HG03175 (cell line): ENCODE results near the gene CABP5.
"Not testable (repeated sequence)": the region's sequence is repeated elsewhere in the genome, so short reads cannot be mapped to it uniquely, and the experiment has no call there.

Source experiments
- ATAC-seq: cut with Tn5 transposase; IDR thresholded peaks from one replicate; pipeline ENCODE4 v1.9.1; 2021; ENCODE audit warnings: mild to moderate bottlenecking, moderate library complexity; ENCODE audit not compliant: unreplicated experiment

Gene CABP5

DNA sequence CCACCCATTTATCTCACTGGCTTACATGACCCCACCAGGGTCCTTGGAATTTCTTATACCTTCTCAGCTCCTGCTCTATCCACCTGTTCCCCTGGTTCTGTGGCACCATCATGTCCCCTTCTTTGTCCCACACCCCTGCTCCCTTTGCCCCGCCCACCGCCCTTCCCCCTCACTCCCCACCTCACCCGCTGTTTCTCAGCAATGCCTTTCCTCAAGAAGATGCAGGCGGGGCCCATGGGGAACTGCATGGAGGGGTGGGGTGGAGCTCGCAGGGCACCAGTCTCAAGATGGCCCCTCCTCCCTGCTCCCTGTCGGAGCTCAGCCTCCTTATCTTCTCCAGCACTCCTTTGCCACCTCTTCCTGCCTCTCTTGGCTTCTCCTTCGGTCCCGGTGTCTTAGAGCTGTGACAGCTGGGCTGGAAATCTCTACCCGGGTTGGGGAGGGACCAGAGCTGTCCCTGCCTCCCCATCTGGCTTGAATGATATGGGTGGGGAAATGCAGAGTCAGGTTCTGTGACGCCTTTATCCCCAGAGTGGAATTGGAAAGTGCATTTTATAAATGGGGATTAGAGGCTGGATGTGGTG lies at the start of gene CABP5:
CABP5 (minus strand) TSS at position 405 of the 584 bp plus-strand sequence; CDS start at position 248, 157 bp downstream.
- ATAC-seq: no peak

DNA sequence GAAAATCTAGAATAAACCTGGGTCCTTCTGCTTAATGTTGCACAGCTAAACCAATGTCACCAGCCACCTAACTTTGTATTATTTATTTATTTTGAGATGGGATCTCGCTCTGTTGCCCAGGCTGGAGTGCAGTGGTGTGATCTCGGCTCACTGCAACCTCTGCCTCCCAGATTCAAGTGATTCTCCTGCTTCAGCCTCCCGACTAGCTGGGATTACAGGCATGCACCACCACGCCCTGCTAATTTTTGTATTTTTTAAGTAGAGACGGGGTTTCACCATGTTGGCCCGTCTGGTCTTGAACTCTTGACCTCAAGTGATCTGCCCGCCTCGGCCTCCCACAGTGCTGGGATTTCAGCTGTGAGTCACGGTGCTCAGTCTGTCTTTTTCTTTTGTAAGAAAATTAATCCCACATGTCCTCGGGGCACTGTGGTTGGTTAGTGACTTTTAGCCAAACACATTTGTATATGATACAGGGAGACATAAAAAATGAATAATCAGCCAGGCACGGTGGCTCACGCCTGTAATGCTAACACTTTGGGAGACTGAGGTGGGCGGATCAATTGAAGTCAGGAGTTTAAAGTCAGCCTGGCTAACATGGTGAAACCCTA lies 47.3 kb upstream of the CABP5 start:
- ATAC-seq: not testable (repeated sequence)

DNA sequence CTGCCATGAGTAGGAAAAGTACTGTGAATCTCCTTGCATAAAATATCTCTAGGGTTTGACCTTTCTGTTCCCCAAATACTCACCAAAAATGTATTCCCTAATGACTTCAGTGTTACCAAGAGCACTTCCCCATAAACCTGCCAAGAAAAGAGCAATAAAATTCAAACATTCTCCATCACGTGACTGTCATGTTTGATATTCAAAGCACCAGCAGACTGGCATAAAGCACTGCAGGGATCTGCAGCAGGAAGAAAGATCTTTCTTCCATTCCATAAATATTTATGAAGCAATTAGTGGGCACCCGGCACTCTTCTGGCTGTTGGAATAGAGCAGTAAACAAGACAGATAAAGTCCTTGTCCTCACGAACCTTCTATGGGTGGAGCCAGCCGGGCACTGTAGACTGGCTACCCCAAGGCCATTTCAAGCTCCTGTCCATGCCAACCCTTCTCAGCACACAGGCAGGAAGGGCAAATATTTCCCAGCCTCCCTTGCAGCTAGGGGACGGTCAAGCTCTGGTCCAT lies 46.5 kb upstream of the CABP5 start:
- ATAC-seq: no peak

DNA sequence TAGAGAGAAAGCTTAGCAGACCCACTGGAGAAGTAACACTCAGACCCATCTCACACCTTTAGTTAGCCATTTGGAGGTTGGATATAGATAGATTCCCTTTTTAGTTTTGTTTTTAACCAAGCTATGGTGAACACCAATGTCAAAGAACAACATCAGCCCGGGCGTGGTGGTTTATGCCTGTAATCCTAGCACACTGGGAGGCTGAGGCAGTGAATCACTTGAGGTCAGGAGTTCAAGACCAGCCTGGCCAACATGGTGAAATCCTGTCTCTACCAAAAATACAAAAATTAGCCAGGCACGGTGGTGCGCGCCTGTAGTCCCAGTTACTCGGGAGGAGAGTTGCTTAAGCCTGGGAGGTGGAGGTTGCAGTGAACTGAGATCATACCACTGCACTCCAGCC lies 45.1 kb upstream of the CABP5 start:
- ATAC-seq: not testable (repeated sequence)

DNA sequence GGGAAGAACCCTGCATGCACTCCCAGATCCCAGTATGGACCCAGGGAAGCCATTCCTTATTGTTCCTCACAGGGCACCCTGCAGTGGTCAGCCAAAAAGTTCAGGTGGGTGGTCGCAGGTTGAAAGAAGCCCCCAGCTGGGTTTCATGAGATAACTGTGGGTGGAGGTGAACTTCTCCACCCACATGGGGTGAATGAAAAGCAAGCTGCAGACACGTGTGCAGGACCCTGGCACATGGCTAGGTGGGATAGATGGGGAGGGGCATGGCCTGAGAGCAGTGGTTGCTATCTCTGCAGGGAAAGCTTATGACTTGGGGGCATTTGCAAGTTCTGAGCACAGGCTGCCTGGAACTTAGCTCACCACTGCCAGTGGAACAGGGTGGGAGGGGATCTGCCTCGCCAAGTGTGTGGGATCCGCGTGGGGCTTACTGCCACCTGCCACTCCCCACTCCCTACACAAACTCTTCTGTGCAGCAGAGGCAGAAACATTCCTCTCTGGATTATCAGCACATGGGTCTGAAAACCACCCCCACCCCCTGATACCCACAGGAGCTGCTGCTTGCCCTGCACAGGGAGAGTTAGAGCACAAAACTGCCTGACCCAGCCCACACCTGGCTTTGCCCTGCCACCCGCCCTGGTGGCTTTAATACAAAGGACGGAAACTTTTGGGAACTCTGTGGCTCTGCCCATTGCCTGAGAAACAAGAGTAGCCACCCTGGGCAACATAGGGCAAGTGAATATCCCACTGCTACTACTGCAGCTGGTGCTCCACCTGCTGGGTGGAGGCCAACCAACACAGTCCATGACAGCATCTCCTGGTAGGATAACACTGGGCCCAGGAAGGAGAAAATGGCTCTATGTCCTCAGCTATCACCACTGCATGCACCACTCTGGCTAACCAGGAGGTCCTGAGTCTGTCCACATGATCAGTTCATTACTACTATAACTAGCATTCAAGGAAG lies 42.3 kb upstream of the CABP5 start:
- ATAC-seq: no peak

DNA sequence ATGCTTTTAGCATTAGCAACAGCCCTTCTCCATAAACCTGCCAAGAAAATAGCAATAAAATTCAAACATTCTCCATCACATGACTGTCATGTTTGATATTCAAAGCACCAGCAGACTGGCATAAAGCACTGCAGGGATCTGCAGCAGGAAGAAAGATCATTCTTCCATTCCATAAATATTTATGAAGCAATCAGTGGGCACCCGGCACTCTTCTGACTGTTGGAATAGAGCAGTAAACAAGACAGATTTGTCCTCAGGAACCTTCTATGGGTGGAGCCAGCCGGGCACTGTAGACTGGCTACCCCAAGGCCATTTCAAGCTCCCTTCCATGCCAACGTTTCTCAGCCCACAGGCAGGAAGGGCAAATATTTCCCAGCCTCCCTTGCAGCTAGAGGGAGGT lies 41.2 kb upstream of the CABP5 start:
- no peak for ATAC-seq

DNA sequence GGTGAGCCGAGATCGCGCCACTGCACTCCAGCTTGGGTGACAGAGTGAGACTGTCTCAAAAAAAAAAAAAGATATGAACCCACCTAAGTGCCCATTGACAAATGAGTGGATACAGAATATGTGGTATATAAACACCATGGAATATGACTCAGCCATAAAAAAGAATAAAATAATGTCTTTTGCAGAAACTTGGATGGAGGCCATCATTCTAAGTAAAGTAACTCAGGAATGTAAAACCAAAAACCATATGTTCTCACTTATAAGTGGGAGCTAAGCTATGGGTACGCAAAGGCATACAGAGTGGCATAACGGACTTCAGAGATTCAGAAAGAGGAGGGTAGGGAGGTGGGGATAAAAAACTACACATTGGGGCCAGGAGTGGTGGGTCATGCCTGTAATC lies 37.2 kb upstream of the CABP5 start:
- no peak for ATAC-seq

DNA sequence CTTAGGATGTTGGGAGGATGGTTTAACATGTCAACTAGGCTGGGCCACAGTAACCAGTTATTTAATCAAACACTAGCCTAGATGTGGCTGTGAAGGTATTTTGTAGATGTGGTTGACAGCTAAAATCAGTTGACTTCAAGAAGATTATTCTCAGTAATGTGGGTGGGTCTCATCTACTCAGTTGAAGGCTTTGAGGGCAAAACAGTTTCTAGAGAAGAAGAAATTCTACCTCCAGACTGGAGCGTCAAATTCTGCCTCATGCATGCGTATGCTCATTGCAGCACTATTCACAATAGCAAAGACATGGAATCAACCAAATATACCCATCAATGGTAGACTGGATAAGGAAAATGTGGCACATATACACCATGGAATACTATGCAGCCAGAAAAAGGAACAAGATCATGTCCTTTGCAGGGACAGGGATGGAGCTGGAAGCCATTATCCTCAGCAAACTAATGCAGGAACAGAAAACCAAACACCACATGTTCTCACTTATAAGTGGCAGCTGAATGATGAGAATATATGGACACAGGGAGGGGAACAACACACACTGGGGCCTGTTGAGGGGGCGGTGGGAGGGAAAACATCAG lies 26.4 kb upstream of the CABP5 start:
- ATAC-seq: not testable (repeated sequence)

DNA sequence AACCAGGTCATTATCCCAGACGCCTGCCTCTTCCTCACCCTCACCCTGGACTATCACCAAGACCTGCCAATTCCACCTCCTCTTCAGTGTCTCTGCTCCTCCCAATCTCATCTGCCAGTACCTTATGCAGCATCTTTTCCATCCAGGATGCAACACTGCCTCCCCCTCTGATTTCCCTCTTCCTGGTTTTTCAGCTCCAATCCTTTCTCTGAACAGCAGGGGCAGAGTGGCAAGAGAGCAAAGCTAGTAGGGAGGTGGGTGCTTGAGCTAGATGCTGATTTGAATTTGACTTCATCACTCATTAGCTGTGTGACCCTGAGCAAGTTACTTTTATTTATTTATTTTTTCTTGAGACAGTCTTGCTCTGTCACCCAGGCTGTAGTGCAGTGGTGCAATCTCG lies 25.6 kb upstream of the CABP5 start:
- ATAC-seq: no peak

DNA sequence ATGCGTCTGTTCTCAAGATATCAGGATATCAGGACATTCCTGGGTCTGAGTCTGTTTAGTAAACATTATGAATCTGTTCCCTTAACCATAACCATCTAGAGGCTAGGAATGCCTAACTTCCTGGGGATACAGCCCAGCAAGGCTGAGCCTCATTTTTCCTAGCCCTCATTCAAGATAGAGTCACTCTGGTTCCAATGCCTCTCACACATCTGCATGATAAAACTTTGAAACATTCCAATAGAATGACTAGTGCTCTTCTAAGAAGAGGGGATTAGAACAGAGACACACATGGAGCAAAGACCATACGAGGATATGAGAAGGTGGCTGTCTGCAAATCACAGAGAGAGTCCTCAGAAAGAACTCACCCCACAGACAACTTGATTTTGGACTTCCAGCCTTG lies 20.6 kb upstream of the CABP5 start:
- ATAC-seq: no peak

DNA sequence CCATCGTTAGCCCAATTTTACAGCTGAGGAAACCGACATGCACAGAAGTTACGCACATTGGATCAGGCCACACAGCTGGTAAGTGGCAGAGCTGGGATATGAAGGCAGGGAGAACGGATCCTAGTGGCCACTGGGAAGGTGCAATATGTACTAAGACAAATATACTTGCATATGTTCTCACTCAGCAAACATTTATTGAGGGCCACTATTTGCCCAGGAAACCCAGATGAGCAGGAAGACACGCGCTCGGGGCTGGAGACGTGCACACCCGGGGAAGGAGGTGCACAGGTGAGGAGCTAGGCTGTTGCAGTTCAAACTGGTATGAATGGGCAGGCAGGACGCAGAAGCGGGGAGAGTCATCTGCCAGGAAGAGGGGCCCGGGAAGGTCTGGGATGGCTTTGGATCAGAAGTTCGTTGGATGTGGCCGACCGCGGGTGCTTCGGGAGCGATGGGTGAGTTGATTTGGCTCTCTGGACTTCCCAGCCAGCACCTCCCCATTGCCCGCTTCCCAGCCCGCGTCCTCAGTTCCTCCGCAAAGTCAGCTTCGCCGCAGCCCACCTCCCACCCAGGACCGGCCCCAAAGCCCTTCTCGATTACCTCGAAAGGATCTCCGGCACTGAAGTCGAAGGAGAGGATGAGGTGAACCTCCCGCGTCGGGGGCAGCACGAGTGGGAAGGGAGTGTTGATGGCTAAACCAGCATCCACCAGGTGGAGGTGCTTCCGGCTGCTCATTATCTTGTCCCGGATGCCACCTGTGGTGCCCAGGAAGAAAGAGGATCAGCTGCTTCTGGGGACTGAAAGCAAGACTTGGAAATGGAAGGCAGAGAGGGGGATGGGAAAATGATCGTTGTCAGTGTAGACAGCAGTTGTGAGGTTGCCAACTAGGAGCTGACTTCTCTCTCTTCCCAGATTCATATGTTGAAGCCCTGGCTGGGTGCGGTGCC lies 17.8 kb upstream of the CABP5 start:
- ATAC-seq: no peak

DNA sequence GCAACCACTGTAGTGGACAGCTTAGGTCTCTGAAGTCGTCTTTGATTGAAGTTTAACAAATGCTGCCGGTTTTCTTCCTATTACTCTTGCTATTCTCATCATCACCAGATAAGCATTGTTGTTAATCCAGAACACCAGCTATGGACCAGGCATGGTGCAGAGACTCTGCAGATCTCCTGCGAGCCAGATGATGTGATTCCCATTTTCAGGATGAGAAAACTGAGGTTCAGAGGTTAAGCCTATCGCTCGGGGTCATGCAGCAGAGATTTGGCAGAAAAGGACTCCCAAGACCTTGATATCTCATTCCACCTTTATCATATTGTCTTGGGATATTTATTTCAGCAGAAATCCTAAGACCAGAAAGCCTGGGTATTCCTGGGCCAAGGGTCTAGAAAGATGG lies 16.5 kb upstream of the CABP5 start:
- no peak for ATAC-seq

DNA sequence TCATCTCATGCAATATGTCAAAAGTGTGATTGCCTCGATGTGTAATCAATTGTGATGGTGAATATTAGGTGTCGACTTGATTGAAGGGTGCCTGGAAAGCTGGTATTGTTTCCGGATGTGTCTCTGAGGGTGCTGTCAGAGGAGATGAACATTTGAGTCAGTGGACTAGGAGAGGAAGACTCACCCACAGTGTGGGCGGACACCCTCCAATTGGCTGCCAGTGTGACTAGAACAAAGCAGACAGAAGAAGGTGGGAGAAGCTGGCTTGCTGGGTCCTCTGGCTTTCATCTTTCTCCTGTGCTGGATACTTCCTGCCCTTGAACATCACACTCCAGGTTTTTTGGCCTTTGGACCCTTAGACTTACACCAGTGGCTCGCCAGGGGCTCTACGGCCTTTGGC lies 15.5 kb upstream of the CABP5 start:
- no peak for ATAC-seq

DNA sequence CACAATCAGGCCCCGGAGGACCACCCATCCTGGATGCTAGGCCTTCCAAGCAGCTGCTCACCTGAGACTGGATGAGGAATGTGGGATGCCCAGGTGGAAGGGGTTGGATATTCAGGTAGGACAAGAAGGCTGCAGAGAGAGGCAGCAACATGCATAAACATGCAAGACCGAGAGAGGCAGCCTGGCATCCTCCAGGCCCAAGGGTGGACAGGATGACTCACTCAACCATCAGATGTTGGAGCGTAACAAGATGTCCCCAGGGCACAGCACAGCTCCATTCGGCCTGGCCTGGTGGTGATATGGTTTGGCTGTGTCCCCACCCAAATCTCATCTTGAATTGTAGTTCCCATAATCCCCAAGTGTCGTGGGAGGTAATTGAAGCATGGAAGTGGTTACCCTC lies 10.0 kb upstream of the CABP5 start:
- ATAC-seq: no peak

DNA sequence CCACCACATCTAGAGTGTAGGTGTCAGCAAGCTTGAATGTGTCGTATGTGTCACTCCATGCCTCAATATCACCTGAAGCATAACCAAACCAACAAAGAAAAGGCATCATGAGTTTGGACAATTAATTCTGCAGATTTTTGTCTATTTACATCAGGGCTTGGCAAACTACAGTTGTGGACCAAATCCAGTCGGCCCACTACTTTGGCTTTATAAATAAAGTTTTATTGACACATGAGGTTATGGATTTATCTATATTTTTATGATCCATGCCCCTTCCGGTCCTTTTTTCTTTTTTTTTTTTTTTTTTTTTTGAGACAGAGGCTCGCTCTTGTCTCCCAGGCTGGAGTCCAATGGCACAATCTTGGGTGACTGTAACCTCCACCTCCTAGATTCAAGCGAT lies 9.2 kb upstream of the CABP5 start:
- no peak for ATAC-seq

DNA sequence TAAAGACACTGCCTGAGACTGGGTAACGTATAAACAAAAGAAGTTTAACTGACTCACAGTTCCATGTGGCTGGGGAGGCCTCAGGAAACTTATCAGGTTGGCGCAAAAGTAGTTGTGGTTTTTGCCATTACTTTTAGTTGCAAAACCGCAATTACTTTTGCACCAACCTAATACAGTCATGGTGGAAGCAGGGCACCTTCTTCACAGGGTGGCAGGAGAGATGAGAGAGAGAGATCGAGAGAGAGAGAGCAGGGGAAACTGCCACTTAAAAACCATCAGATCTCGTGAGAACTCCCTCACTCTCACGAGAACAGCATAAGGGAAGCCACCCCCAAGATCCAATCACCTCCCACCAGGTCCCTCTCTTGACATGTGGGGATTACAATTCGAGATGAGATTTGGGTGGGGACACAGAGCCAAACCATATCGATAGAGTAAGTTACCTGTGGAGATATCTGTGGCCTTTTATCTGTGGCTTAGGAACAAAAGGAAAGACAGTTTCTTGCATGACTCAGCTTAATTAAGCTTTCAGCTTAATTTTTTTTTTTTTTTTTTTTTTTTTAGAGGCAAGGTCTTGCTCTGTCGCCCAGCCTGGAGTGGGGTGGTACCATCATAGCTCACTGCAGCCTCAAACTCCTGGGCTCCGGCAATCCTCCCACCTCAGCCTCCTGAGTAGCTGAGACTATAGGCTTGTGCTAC lies 7.6 kb upstream of the CABP5 start:
- no peak for ATAC-seq

DNA sequence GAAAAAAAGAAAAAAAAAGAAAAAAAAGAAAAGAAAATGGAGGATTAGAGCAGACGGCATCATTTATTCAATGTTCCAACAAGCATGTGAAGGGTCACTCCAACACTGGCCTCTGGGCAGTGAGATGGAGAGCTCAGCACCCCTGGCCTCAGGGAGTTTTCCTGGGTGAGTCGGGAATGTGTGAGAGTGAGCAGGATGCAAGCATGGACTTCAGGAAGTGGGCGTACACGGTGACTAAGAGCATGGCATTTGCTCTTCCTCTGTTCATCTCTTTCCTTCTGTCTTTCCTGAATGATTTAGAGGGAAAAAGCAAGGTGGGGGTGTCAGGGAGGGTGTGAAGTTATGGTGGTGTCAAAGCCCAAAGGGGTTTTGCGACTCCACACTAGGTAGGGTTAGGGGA lies 682 bp upstream of the CABP5 start:
- no peak for ATAC-seq

DNA sequence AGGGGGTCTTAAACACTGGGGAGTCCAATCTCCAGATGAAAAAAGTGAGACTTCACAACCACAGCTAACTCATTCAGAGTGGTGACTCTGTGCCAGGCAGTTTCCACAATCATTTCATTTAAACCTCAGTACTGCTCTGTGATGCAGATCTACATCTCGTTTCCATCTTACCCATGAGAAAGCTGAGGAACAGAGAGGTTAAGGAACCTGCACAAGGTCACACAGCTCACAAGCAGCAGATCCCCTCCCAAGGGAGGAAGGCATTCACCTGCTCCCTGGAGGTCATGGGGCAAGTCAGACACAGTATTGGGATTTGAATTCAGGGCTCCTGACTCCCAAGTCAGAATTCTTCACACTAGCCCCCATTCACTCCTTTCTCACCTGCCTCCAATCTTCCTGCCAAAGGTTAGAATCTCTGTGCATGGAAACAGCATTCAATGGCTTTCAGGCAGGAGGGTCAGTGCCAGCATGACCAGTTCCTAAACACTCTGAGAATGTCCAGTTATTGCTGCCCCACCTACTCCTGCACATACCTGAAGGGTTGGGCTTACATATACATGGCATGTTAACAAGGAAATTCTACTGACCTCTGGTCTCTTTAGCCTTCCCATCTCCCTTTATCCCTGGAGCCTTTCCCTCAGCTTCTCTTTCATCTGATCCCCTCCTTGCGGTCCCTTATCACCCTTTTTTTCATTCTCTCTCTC lies 1.9 kb downstream of the CABP5 start:
- no peak for ATAC-seq

DNA sequence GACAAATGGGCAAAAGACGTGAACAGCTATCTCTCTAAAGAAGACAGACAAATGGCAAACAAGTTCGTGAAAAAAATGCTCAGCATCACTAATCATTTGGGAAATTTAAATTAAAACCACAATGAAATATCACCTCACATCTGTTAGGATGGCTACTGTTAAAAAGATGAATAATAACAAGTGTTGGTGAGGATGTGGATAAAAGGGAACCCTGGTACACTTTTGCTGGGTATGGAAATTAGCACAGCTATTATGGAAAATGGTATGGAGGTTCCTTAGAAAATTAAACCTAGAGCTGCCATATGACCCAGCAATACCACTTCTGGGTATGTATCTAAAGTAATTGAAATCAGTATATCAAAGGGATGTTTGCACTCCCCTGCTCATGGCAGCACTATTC lies 7.1 kb downstream of the CABP5 start:
- no peak for ATAC-seq
